ENCODE results near the gene SERINC5.

- TF ChIP-seq, protein P1, sequence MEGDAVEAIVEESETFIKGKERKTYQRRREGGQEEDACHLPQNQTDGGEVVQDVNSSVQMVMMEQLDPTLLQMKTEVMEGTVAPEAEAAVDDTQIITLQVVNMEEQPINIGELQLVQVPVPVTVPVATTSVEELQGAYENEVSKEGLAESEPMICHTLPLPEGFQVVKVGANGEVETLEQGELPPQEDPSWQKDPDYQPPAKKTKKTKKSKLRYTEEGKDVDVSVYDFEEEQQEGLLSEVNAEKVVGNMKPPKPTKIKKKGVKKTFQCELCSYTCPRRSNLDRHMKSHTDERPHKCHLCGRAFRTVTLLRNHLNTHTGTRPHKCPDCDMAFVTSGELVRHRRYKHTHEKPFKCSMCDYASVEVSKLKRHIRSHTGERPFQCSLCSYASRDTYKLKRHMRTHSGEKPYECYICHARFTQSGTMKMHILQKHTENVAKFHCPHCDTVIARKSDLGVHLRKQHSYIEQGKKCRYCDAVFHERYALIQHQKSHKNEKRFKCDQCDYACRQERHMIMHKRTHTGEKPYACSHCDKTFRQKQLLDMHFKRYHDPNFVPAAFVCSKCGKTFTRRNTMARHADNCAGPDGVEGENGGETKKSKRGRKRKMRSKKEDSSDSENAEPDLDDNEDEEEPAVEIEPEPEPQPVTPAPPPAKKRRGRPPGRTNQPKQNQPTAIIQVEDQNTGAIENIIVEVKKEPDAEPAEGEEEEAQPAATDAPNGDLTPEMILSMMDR (IDR thresholded peaks at IDR 0.05), result no peak
- TF ChIP-seq POLR2AphosphoS5 (IDR thresholded peaks at IDR 0.05), result no peak
- no peak for TF ChIP-seq EP300 (IDR thresholded peaks at IDR 0.05)
Measured at GRCh38 chr5:80160242-80160641, 95.6 kb downstream of the SERINC5 start.

Data from gastroesophageal sphincter (tissue), 3 donors.